NB4 (cell line): ENCODE results near the gene UTP11.

ENCODE experiments used
- CTCF ChIP-seq: IDR thresholded peaks from one replicate; pipeline ENCODE4 v1.5.1; 2012; ENCODE audit warnings: low read depth, low read length
- MYC ChIP-seq: IDR thresholded peaks from 2 replicates; pipeline ENCODE4 v1.6.1; 2011; ENCODE audit warnings: low read depth, low read length
- POLR2A ChIP-seq: IDR thresholded peaks from 2 replicates; pipeline ENCODE4 v1.6.1; 2011; ENCODE audit warnings: mild to moderate bottlenecking; ENCODE audit not compliant: insufficient read length; ENCODE audit errors: extremely low read depth

- no peak for TF ChIP-seq CTCF
- no peak for TF ChIP-seq POLR2A
- no peak for TF ChIP-seq MYC
These were observed 18.3 kb downstream of the UTP11 start for GRCh38 chr1:38030596-38031512.
